Measurements from ENCODE around the gene MIDN. TPM values are rescaled to one million over a fixed set of nuclear protein-coding genes. Genes with fewer than 3 reads are reported as not detected.

The MIDN gene
- total RNA-seq, 2 experiments from 2014 or later: 54.1 to 54.6 TPM

GRCh38 chr19:1229056-1229923, 19.1 kb upstream of the MIDN start:
- ChIA-PET POLR2A (no interaction called here), CTCF (no interaction called here)
- Mint-ChIP-seq H3K4me1 (ENCODE audit: low read depth) (no peaks in the 10 kb centered on the region), H3K27me3 (no peaks in the 10 kb centered on the region), H3K9me3 (no peaks in the 10 kb centered on the region), H3K27ac (no peak overlapping the region), H3K4me3 (no peak overlapping the region), H3K36me3 (peaks cover 7% of the 10 kb centered on the region)
- intact Hi-C loops (cut with micrococcal nuclease): no loop called here
- no peak for DNase-seq

GRCh38 chr19:1229924-1230782, 18.2 kb upstream of the MIDN start:
- no peak overlapping the region for H3K27ac Mint-ChIP-seq
- H3K4me3 Mint-ChIP-seq: no peak overlapping the region
- no peaks in the 10 kb centered on the region for H3K27me3 Mint-ChIP-seq
- peaks cover 7% of the 10 kb centered on the region for H3K36me3 Mint-ChIP-seq
- H3K9me3 Mint-ChIP-seq: no peaks in the 10 kb centered on the region
- H3K4me1 Mint-ChIP-seq (ENCODE audit: low read depth): no peaks in the 10 kb centered on the region
- DNase-seq: no peak
- intact Hi-C loops (cut with micrococcal nuclease): no loop called here
- ChIA-PET POLR2A (no interaction called here), CTCF (no interaction called here)

GRCh38 chr19:1230783-1231489, 17.4 kb upstream of the MIDN start:
- no peak overlapping the region for H3K4me3 Mint-ChIP-seq
- ChIA-PET POLR2A (no interaction called here), CTCF (no interaction called here)
- DNase-seq: no peak
- H3K9me3 Mint-ChIP-seq: no peaks in the 10 kb centered on the region
- intact Hi-C loops (cut with micrococcal nuclease): no loop called here
- peaks cover 7% of the 10 kb centered on the region for H3K36me3 Mint-ChIP-seq
- no peaks in the 10 kb centered on the region for H3K27me3 Mint-ChIP-seq
- no peak overlapping the region for H3K27ac Mint-ChIP-seq
- H3K4me1 Mint-ChIP-seq (ENCODE audit: low read depth): no peaks in the 10 kb centered on the region

GRCh38 chr19:1231729-1232637, 16.4 kb upstream of the MIDN start:
- POLR2A ChIA-PET: no interaction called here

GRCh38 chr19:1232652-1233072, 15.7 kb upstream of the MIDN start:
- CTCF ChIA-PET: no interaction called here
- H3K4me1 Mint-ChIP-seq (ENCODE audit: low read depth): no peaks in the 10 kb centered on the region
- peaks cover 4% of the 10 kb centered on the region for H3K36me3 Mint-ChIP-seq
- POLR2A ChIA-PET: no interaction called here
- intact Hi-C loops (cut with micrococcal nuclease): no loop called here
- H3K9me3 Mint-ChIP-seq: no peaks in the 10 kb centered on the region
- no peaks in the 10 kb centered on the region for H3K27me3 Mint-ChIP-seq
- H3K4me3 Mint-ChIP-seq: no peak overlapping the region
- DNase-seq: no peak
- no peak overlapping the region for H3K27ac Mint-ChIP-seq

More at GRCh38 chr19:1231729-1232637, 16.4 kb upstream of the MIDN start:
- Mint-ChIP-seq H3K4me3 (no peak overlapping the region), H3K27me3 (no peaks in the 10 kb centered on the region), H3K27ac (no peak overlapping the region), H3K36me3 (peaks cover 7% of the 10 kb centered on the region), H3K4me1 (ENCODE audit: low read depth) (no peaks in the 10 kb centered on the region), H3K9me3 (no peaks in the 10 kb centered on the region)
- CTCF ChIA-PET: no interaction called here
- intact Hi-C loops (cut with micrococcal nuclease): no loop called here
- no peak for DNase-seq

- intact Hi-C loops (cut with micrococcal nuclease): no loop called here
- no peaks in the 10 kb centered on the region for H3K4me1 Mint-ChIP-seq (ENCODE audit: low read depth)
These were observed 15.2 kb upstream of the MIDN start for GRCh38 chr19:1233115-1233667.

GRCh38 chr19:1234051-1234954, 14.1 kb upstream of the MIDN start:
- H3K36me3 Mint-ChIP-seq: no peaks in the 10 kb centered on the region
- CTCF ChIA-PET: no interaction called here
- H3K4me1 Mint-ChIP-seq (ENCODE audit: low read depth): peaks cover 8% of the 10 kb centered on the region
- no peak for DNase-seq
- peaks cover 7% of the 10 kb centered on the region for H3K27me3 Mint-ChIP-seq
- intact Hi-C loops (cut with micrococcal nuclease): no loop called here
- no peak overlapping the region for H3K4me3 Mint-ChIP-seq
- no peaks in the 10 kb centered on the region for H3K9me3 Mint-ChIP-seq
- POLR2A ChIA-PET: no interaction called here
- H3K27ac Mint-ChIP-seq: no peak overlapping the region

More at GRCh38 chr19:1233115-1233667, 15.2 kb upstream of the MIDN start:
- no peak overlapping the region for H3K4me3 Mint-ChIP-seq
- no peak overlapping the region for H3K27ac Mint-ChIP-seq
- peaks cover 1% of the 10 kb centered on the region for H3K36me3 Mint-ChIP-seq
- CTCF ChIA-PET: no interaction called here
- POLR2A ChIA-PET: no interaction called here
- no peaks in the 10 kb centered on the region for H3K9me3 Mint-ChIP-seq
- no peaks in the 10 kb centered on the region for H3K27me3 Mint-ChIP-seq
- no peak for DNase-seq

- no peak for DNase-seq
- peaks cover 9% of the 10 kb centered on the region for H3K27me3 Mint-ChIP-seq
- H3K27ac Mint-ChIP-seq: no peak overlapping the region
- H3K9me3 Mint-ChIP-seq: no peaks in the 10 kb centered on the region
- no peaks in the 10 kb centered on the region for H3K36me3 Mint-ChIP-seq
- peaks cover 10% of the 10 kb centered on the region for H3K4me1 Mint-ChIP-seq (ENCODE audit: low read depth)
- ChIA-PET POLR2A (no interaction called here), CTCF (no interaction called here)
- intact Hi-C loops (cut with micrococcal nuclease): no loop called here
- no peak overlapping the region for H3K4me3 Mint-ChIP-seq
These were observed 13.4 kb upstream of the MIDN start for GRCh38 chr19:1234955-1235380.

- no peaks in the 10 kb centered on the region for H3K9me3 Mint-ChIP-seq
- H3K27me3 Mint-ChIP-seq: peaks cover 9% of the 10 kb centered on the region
- no peaks in the 10 kb centered on the region for H3K36me3 Mint-ChIP-seq
- DNase-seq: no peak
- H3K4me1 Mint-ChIP-seq (ENCODE audit: low read depth): peaks cover 12% of the 10 kb centered on the region
- ChIA-PET POLR2A (no interaction called here), CTCF (no interaction called here)
- H3K4me3 Mint-ChIP-seq: no peak overlapping the region
- intact Hi-C loops (cut with micrococcal nuclease): no loop called here
- H3K27ac Mint-ChIP-seq: no peak overlapping the region
These were observed 12.5 kb upstream of the MIDN start for GRCh38 chr19:1235625-1236538.

- no peak overlapping the region for H3K4me3 Mint-ChIP-seq
- ChIA-PET CTCF (no interaction called here), POLR2A (no interaction called here)
- intact Hi-C loops (cut with micrococcal nuclease): no loop called here
- H3K36me3 Mint-ChIP-seq: no peaks in the 10 kb centered on the region
- H3K27me3 Mint-ChIP-seq: peaks cover 9% of the 10 kb centered on the region
- no peaks in the 10 kb centered on the region for H3K9me3 Mint-ChIP-seq
- DNase-seq: no peak
- peaks cover 19% of the 10 kb centered on the region for H3K4me1 Mint-ChIP-seq (ENCODE audit: low read depth)
- H3K27ac Mint-ChIP-seq: no peak overlapping the region
These were observed 11.8 kb upstream of the MIDN start for GRCh38 chr19:1236576-1236975.
